Large intestine (tissue), 3 donors: ENCODE data around the gene LMO1. TPM values are rescaled to one million over a fixed set of nuclear protein-coding genes. Genes with fewer than 3 reads are reported as not detected.

Experiments used
- DNase-seq, 2 donors: peaks; one replicate each; pipeline versions ENCODE4 v3.0.0 to v3.0.0-alpha.2; 2013
- H3K27ac ChIP-seq: one replicate; pipeline ENCODE4 v1.5.1; 2013; ENCODE audit warnings: low read length
- H3K27me3 ChIP-seq: 2 replicates; pipeline ENCODE4 v1.6.1; 2013; ENCODE audit warnings: low read length; ENCODE audit not compliant: control insufficient read depth, insufficient read depth
- H3K36me3 ChIP-seq: 2 replicates; pipeline ENCODE4 v1.6.1; 2013; ENCODE audit warnings: low read length; ENCODE audit not compliant: control insufficient read depth, insufficient read depth
- H3K4me1 ChIP-seq: one replicate; pipeline ENCODE4 v1.6.1; 2013; ENCODE audit warnings: low read length; ENCODE audit not compliant: control insufficient read depth, insufficient read depth
- H3K4me3 ChIP-seq: one replicate; pipeline ENCODE4 v1.5.1; 2013; ENCODE audit warnings: low read length
- H3K9me3 ChIP-seq: one replicate; pipeline ENCODE4 v1.6.1; 2013; ENCODE audit warnings: mild to moderate bottlenecking, low read depth, low read length, moderate library complexity; ENCODE audit not compliant: control insufficient read depth
- WGBS: methylation state at CpG from one replicate; pipeline ENCODE4 v1.1.5; 2013; ENCODE audit warnings: low lambda C conversion rate; ENCODE audit not compliant: insufficient coverage; 5-methylcytosine and 5-hydroxymethylcytosine counted together
- polyA plus RNA-seq: library from polyadenylated mRNA; unstranded; fragments of 120-200 nt; gene quantifications from one replicate; pipeline ENCODE4 v1.2.1, GENCODE V29; 2013

The LMO1 gene
- polyA plus RNA-seq, 1 donor, result 0.12 TPM

DNA sequence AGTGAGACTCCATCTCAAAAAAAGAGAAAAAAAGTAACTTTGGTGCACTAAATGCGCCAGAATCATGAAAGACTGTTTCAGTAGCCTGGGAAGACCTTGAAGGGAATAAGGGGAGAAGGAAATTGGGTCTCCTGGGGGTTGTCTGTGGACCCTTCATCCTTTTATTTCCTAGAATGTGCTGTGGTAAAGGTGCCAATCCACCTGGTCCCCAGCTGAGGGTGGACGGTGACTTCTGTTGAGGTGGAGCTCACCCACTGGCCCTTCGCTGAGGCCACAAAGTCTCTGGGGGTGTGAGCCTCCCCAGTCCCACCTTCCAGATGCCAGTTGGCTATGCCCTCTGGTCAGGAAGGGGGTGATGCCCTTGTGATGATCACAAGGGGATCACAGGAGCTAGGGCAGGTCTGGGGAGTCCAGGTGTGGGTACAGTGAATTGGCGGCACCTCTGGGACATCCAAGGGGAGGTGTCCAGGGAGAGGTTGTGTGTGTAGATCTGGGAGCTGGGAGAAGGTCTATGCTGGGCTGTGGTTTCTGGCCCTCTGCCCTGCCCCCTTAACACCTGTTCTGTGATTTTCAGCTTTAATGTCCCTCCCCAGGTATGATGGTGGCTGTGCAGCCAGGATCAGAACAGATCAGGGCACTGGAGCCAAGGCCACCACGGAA, 34.2 kb upstream of the LMO1 start:
- Histone ChIP-seq H3K27ac (no peak overlapping the region), H3K4me3 (no peak overlapping the region), H3K36me3 (no peaks in the 10 kb centered on the region), H3K4me1 (no peaks in the 10 kb centered on the region), H3K9me3 (no peaks in the 10 kb centered on the region), H3K27me3 (peaks cover 2% of the 10 kb centered on the region)
- WGBS, result 83% methylated on average over 1 of the region's 5 CpGs
- DNase-seq, result no peak

DNA sequence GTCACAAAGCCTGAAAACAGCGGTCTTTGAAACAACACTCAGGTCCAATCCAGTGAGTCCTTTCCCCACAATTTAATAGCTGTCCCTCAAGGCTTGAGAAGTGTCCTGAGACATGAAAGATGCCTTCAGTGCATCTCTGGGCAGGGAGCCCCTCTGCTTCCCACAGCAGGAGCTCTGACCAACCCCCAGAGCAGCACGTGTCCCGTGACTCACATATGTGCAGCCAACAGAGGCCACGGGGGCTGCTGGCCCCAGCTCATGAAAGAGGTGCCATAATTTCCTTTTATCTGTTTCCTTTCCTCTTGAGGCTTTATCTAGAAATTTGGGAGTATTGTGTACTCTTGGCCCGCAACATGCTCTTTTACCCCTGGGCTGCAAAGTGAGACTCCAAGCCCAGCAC, 33.2 kb upstream of the LMO1 start:
- WGBS, result no CpG with 5 or more reads among the region's 5 CpGs
- H3K27ac ChIP-seq, result no peak overlapping the region
- no peaks in the 10 kb centered on the region for H3K36me3 ChIP-seq
- H3K4me1 ChIP-seq, result no peaks in the 10 kb centered on the region
- no peaks in the 10 kb centered on the region for H3K9me3 ChIP-seq
- H3K4me3 ChIP-seq, result no peak overlapping the region
- DNase-seq, result no peak
- peaks cover 2% of the 10 kb centered on the region for H3K27me3 ChIP-seq

DNA sequence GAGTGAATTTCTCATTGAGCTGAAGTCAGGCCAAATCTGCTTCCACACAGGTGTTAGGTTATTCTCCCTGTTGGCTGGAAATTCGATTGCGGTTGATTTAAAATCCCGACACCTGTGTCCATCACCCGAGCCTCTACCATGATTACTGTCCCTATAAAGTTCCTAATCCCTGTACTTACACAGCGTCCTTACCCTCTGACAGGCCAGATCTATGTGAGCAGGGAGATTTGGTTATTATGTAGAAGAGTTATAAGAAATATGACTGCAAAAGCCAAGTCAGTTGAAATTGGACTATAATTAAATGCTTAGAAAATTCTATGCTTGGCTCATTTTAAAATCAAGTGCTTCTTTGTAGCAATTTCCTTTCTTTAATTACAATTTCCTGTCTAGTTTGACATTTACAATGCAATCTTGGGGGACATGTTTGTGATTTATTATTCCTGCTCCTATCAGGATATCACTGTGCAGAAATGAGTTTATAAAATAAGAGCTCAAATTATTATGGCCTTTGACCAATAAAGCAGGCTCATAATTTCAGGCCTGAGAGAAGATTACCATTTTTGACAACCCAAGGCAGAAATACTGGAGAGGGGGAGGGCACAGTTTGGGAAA, 32.5 kb upstream of the LMO1 start:
- Histone ChIP-seq H3K4me1 (no peaks in the 10 kb centered on the region), H3K27ac (no peak overlapping the region), H3K9me3 (no peaks in the 10 kb centered on the region), H3K4me3 (no peak overlapping the region), H3K27me3 (peaks cover 2% of the 10 kb centered on the region), H3K36me3 (no peaks in the 10 kb centered on the region)
- DNase-seq, result no peak
- no CpG with 5 or more reads among the region's 5 CpGs for WGBS

DNA sequence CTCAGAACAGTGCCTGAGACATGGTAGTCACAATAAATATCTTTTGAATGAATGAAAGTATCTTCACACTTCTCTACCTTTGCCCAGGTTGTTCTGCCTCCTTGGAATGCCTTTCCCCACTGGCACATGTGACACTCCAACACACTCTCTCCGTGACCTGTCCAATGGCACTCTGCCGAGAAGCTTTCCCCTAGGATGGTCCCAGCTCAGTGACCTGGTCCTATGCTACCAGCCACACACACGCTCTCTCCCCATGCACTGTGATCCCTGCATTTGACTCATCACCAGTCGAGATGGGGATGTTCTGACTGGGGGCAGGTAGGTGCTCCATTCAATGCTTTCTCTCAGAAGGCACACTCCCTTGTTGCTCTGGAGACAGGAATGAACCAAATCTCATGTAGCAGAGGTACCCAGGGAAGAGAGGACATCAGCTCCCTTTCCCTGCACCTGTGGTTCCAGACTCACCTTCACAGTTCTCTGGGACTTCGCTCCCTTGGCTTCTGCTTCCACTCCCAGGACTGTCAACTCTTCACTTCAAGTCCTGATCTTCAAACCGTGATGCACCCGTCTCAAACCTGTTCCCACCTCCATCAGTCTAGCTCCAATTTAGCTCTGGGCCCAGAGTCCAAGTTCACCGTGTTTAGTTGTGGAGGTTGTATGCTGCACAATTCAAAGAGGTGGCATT, 30.7 kb upstream of the LMO1 start:
- no peaks in the 10 kb centered on the region for H3K9me3 ChIP-seq
- no CpG with 5 or more reads among the region's 8 CpGs for WGBS
- no peak overlapping the region for H3K27ac ChIP-seq
- H3K4me3 ChIP-seq, result no peak overlapping the region
- no peaks in the 10 kb centered on the region for H3K4me1 ChIP-seq
- peaks cover 2% of the 10 kb centered on the region for H3K27me3 ChIP-seq
- no peak for DNase-seq
- H3K36me3 ChIP-seq, result no peaks in the 10 kb centered on the region

DNA sequence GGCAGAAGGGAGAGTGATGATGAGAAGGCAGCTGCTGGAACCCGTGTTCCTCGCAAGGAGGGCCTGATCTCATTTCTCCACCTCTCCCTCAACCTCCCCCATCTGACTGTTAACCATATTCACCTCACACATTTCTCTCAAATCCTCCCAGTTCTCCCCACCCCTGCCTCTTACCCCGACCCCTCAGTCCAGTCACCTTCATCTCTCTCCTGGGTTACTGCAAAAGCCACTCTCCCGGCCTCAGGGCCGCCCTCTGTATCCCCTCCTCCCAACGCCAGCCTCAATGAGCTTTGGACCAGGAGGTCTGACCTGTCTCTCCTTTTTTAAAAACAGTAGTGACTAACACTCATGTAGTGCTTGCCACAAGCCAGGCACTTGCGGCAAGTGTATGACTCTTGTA, 29.5 kb upstream of the LMO1 start:
- H3K36me3 ChIP-seq, result no peaks in the 10 kb centered on the region
- no CpG with 5 or more reads among the region's 7 CpGs for WGBS
- H3K9me3 ChIP-seq, result no peaks in the 10 kb centered on the region
- H3K27me3 ChIP-seq, result no peaks in the 10 kb centered on the region
- no peak overlapping the region for H3K27ac ChIP-seq
- no peak for DNase-seq
- no peak overlapping the region for H3K4me3 ChIP-seq
- H3K4me1 ChIP-seq, result no peaks in the 10 kb centered on the region

DNA sequence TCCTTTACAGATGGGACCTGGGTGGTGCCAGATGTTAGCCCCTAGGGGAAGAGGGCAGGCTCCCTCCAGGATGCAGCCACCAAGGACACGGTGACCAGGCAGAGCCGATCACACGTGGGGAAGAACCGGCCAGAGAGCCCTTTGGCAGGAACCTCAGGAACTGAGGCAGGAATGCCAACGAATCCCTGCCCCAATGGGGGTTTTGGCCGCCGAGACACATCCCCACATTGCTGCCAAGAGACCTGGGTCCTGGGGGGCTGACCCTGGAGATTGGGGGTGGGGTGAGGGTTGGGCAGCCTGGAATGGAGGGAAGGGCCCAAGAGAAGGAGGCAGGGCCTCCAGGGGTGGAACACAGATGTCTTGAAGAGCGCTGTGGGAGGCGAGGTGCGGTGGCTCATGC, 28.7 kb upstream of the LMO1 start:
- Histone ChIP-seq H3K36me3 (no peaks in the 10 kb centered on the region), H3K9me3 (no peaks in the 10 kb centered on the region), H3K4me3 (no peak overlapping the region), H3K27ac (no peak overlapping the region), H3K27me3 (no peaks in the 10 kb centered on the region), H3K4me1 (no peaks in the 10 kb centered on the region)
- no peak for DNase-seq
- WGBS, result no CpG with 5 or more reads among the region's 10 CpGs

DNA sequence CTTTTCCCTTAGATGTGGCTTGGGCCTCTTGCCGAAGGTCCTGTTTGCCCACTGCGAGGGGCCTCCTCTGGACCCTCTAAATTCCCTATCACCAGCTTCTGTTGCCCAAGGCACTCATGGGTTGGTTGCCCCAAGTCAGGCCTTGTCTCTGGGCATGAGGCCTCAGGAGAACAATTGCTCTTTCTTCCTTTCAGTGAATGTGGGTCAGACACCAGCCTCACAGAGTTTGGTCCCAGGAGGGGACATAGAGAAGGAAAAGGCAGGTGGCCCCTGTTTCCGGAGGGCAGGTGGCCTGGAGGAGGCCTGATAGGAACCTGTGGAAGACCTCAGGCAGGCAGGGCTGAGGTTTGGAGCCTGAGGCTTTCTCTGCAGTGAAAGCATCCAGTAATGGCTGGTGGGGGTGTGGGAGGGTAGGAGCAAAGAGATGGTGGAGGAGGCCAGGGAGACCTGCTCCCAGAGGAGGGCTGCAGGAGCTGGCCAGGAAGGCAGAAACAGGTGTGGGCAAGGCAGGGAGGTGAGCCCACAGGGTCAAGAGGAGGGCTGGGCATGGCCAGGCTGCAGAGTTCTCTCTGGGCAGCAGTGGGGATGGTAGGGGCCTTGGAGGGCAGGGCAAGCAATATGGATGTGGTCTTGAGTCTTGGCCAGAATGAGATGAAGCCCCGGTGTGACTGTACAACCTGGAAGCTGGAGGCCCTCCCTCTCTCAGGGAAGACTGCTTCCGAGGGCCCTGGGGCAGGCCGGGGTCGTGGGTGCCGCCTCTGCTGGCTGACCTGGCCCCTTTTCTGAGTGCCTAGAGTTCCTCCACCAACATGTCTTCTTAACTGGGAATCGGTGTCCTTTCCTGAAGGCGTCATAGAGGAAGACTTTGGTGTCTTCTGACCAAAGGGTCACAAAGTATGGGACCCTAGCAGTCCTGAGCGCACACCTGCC, 28.0 kb upstream of the LMO1 start:
- no peak for DNase-seq
- Histone ChIP-seq H3K36me3 (no peaks in the 10 kb centered on the region), H3K27ac (no peak overlapping the region), H3K4me3 (no peak overlapping the region), H3K4me1 (no peaks in the 10 kb centered on the region), H3K9me3 (no peaks in the 10 kb centered on the region), H3K27me3 (no peaks in the 10 kb centered on the region)
- WGBS, result 60% methylated on average over 1 of the region's 11 CpGs

DNA sequence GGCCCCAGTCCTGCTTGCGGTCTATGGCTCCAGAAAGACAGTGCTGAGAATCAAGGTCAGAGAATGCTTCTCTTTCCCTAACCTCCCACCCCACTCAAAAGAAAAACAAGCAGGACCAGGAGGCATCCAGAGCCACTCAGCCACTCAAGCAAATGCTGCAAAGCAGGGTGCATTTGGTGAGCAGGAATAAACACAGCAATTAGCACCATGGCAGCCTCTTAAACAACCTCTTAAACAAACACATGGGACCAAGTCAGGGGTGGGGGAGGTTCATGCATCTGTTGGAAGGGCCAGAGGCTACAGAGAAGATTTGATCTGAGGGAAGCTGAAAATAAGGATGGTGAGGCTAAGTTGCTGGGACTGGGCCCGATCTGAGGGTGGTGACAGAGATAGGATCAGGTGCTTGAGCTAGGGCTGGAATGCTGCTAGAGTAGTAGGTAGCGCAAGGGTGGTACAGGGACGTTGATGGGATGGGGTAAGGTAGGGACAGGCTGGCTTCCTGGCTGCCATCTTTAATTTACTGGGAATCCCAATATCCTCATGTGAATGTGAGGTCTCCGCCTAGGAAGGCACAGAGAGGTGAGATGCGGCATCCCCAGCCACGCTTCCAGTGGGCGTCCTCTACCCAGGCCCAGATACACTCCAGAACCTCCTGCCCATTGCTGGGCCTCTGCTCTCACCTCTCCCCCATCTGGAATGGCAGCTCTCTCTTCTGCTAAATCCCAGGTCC, 26.6 kb upstream of the LMO1 start:
- no CpG with 5 or more reads among the region's 8 CpGs for WGBS
- no peak overlapping the region for H3K4me3 ChIP-seq
- no peak overlapping the region for H3K27ac ChIP-seq
- H3K36me3 ChIP-seq, result no peaks in the 10 kb centered on the region
- no peak for DNase-seq
- no peaks in the 10 kb centered on the region for H3K9me3 ChIP-seq
- no peaks in the 10 kb centered on the region for H3K4me1 ChIP-seq
- peaks cover 5% of the 10 kb centered on the region for H3K27me3 ChIP-seq

DNA sequence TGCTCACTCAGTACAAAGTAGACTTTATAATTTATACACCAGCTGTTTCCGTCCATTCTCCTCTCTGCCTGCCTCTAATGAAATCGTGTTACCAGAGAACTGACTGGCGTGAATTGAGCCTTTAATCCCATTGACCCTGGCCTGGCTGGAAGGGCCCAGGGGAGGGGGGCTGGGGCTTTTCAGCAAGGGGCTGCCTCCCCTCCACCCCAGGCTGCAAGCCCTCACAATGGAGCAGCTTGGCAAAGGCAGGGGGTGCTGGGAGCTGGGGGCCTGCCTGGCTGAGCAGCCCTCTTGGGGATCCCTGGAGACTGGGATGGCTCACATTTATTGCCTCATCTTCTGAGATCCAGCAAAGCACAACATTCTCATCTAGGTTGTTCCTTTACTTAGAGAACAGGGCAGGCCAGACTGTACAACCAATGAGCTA, 25.8 kb upstream of the LMO1 start:
- Histone ChIP-seq H3K27ac (no peak overlapping the region), H3K27me3 (peaks cover 13% of the 10 kb centered on the region), H3K9me3 (no peaks in the 10 kb centered on the region), H3K4me1 (no peaks in the 10 kb centered on the region), H3K36me3 (no peaks in the 10 kb centered on the region), H3K4me3 (no peak overlapping the region)
- WGBS, result no CpG with 5 or more reads among the region's 3 CpGs
- DNase-seq, result peak in 1 of 2 donors; percentile 17
